GM18870 (cell line): ENCODE data around the gene AOAH.
"Not testable (repeated sequence)": the region's sequence is repeated elsewhere in the genome, so short reads cannot be mapped to it uniquely, and the experiment has no call there.

Experiments used
- ATAC-seq: cut with Tn5 transposase; IDR thresholded peaks from one replicate; pipeline ENCODE4 v1.9.1; 2021; ENCODE audit warnings: moderate library complexity; ENCODE audit not compliant: unreplicated experiment

Gene AOAH

GRCh38 chr7:36478745-36479144 is 245.5 kb downstream of the AOAH start:
- no peak for ATAC-seq

- no peak for ATAC-seq
Measured at GRCh38 chr7:36475381-36475780, 248.9 kb downstream of the AOAH start.

GRCh38 chr7:36475011-36475342 is 249.3 kb downstream of the AOAH start:
- no peak for ATAC-seq

- ATAC-seq = no peak
Measured at GRCh38 chr7:36474283-36475010, 249.8 kb downstream of the AOAH start.

DNA sequence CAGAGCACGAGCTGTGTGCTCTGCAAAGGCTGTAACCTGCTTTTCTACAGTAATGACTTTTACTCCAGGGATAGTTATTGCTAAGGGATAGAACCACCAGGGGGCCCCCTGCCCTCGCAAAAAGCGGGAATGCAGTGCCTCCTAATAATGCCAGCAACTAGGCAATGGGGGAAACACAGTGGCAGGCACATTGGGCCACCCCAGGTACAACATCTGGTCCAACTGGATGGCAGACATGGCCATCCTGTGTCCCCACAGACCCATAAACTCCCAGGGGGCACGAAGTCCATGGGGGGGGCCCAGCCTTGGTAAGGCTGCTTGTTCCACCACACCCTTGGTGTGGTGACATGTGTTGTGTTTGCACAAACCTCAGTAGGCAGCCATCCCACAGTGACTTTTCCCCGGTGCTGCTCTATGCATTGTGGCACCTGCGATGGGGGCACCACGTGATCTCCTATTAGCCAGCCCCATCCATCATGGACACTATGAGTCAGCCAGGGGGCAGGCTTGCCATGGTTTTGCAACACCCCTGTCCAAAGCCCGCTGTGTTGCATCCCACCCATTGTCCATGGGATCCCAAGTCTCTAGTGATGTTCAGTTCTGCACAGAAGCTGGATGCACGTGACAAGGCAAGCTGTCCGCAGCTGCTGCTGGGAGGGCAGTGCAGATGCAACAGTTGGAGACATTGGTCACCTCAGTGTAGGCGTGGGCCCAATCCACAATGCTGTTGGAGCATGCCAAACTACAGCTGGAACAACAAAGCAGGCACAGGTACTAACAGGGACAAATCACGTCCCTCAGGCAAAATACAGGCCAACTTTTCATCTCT is 250.6 kb downstream of the AOAH start:
- ATAC-seq = no peak

DNA sequence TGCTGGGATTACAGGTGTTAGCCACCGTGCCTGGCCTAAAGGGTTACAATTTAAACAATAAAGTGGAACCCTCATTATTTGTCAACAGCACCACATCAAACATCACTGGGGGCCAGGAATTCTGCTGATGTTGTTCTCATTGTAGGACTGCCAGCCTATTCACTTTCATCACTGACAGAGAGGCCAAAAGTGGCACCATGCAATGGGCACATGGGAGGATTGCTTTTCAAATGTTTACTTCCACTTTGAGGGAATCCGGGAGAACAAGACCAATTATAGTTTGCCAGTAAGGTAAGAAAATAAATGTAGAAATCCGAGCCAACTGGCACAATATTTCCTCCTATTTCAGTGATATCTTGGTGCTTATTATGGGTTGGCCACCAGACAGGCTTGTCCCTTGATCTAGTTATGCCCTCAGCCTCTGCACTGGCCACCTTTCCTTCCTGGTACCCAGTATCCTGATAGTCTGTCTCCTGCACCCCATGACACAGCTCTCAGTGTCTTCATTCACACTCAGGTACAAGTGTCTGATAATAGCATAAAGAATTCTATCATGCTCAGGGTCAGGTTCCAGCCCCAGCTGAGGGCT is 252.1 kb downstream of the AOAH start:
- ATAC-seq = no peak

GRCh38 chr7:36469236-36469635 is 255.1 kb downstream of the AOAH start:
- ATAC-seq = no peak

DNA sequence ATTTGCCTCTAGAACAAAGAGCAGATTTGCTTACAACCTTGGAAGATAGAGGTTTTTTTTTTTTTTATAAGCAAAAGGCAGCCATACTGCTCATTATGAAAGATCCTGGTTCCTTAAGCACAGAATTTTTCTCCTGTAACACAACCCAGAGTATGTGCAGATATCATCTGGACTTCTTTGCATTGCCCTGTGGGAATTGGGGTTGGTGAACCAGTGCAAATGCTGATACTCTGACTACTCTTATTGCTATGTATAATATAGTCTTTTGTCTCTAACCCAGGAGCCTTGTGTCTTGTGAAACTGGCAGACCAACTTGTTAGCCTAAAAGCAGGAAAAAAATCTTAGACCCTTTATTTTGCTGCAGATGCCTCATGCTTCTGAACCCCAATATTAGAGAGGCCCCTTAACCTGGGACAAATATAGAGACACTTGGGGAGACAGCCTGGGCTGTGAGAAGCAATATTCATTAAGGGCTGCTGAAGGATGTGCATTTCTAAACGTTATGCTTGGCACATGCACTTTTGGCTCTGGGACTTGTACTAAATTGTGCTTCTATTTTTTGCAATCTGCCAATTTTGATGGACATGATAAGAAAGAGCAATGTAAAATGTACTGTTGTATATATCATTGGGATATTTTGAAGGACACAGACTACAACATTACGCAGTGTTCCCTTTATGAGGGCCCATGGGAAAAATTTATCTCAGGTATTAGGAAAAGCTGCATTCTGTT is 255.8 kb downstream of the AOAH start:
- no peak for ATAC-seq

DNA sequence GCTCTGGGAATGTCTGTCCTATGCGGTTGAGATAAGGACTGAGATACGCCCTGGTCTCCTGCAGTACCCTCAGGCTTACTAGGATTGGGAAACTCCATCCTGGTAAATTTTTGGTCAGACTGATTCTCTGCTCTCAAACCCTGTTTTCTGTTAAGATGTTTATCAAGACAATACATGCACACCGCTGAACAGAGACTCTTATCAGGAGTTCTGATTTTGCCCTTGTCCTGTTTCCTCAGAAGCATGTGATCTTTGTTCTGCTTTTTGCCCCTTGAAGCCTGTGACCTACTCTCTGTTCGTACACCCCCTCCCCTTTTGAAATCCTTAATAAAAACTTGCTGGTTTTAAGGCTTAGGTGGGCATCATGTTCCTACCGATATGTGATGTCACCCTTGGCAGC is 258.3 kb downstream of the AOAH start:
- not testable (repeated sequence) for ATAC-seq

- ATAC-seq = no peak
Measured at GRCh38 chr7:36464271-36464670, 260.0 kb downstream of the AOAH start.
